Measurements from ENCODE around the gene GCHFR. TPM values are rescaled to one million over a fixed set of nuclear protein-coding genes. Genes with fewer than 3 reads are reported as not detected.
A peak's percentile ranks its signal among the peaks of the same experiment; 100 is the strongest.

Gene GCHFR
- polyA plus RNA-seq, 3 donors, result 19.1 to 46.7 (median 45.9) TPM

GRCh38 chr15:40744815-40745152 is 19.1 kb upstream of the GCHFR start:
- no peak for DNase-seq
- Histone ChIP-seq H3K79me2 (ENCODE audit: insufficient read depth, low read length) (no peaks in the 10 kb centered on the region), H3K4me3 (replicated peaks in 1 of 3; ENCODE audit: low read depth in 2 of 3, low read length in 3 of 3) (no peak overlapping the region), H3K9me3 (replicated peaks in 1 of 2; ENCODE audit: control insufficient read depth in 1 of 2, insufficient read depth in 1 of 2, low read length in 2 of 2) (no peaks in the 10 kb centered on the region), H3K4me2 (replicated peaks; ENCODE audit: extremely low read depth, low read length, poor library complexity, severe bottlenecking) (no peak overlapping the region), H3K27me3 (ENCODE audit: control insufficient read depth in 2 of 2, insufficient read depth in 2 of 2, low read length in 2 of 2) (no peaks in the 10 kb centered on the region), H4K20me1 (ENCODE audit: insufficient read depth, low read length) (no peaks in the 10 kb centered on the region), H2AFZ (ENCODE audit: insufficient read depth, low read depth, low read length, poor library complexity, severe bottlenecking) (no peak overlapping the region), H3K27ac (ENCODE audit: low read depth in 1 of 2, low read length in 2 of 2) (no peak overlapping the region), H3K36me3 (replicated peaks in 1 of 2; ENCODE audit: control insufficient read depth in 1 of 2, insufficient read depth in 2 of 2, low read length in 2 of 2) (peaks cover 26 to 77% of the 10 kb centered on the region in 2 donors), H3K9ac (ENCODE audit: insufficient read depth, low read length, poor library complexity, severe bottlenecking) (no peak overlapping the region), H3K4me1 (ENCODE audit: control insufficient read depth in 1 of 2, insufficient read depth in 2 of 2, low read length in 2 of 2) (peaks cover 16 to 18% of the 10 kb centered on the region in 2 donors)
- no peak for TF ChIP-seq CTCF (IDR thresholded peaks at IDR 0.05)
- no peak overlapping the region for H3K4me3 Mint-ChIP-seq
- peaks cover 53 to 72% of the 10 kb centered on the region in 2 donors for H3K36me3 Mint-ChIP-seq
- no peaks in the 10 kb centered on the region for H3K9me3 Mint-ChIP-seq
- H3K4me1 Mint-ChIP-seq, result peaks cover 27% of the 10 kb centered on the region
- WGBS (ENCODE audit: insufficient coverage), result 98% methylated on average over 5 of the region's 5 CpGs
- H3K27ac Mint-ChIP-seq, result peak overlapping the region in 1 of 7 donors; percentile 18
- intact Hi-C loops (cut with micrococcal nuclease), result loop anchor here (5.0 kb wide), 1 partner anchor 38 kb away; no protein-coding TSS in a partner anchor
- no peaks in the 10 kb centered on the region for H3K27me3 Mint-ChIP-seq (ENCODE audit: low read depth in 3 of 3)

- H3K36me3 ChIP-seq (replicated peaks in 1 of 2; ENCODE audit: control insufficient read depth in 1 of 2, insufficient read depth in 2 of 2, low read length in 2 of 2), result peaks cover 39 to 75% of the 10 kb centered on the region in 2 donors
- no peak for TF ChIP-seq CTCF (IDR thresholded peaks at IDR 0.05)
- Mint-ChIP-seq H3K27ac (peak overlapping the region in 5 of 7 donors; percentile 15 to 76 (median 66)), H3K4me1 (peaks cover 27% of the 10 kb centered on the region), H3K36me3 (peaks cover 61 to 78% of the 10 kb centered on the region in 2 donors), H3K4me3 (no peak overlapping the region), H3K9me3 (no peaks in the 10 kb centered on the region), H3K27me3 (ENCODE audit: low read depth in 3 of 3) (peaks cover 0 to 1% (median 0%) of the 10 kb centered on the region in 3 donors)
- H3K9ac ChIP-seq (ENCODE audit: insufficient read depth, low read length, poor library complexity, severe bottlenecking), result no peak overlapping the region
- peaks cover 5% of the 10 kb centered on the region for H3K79me2 ChIP-seq (ENCODE audit: insufficient read depth, low read length)
- H4K20me1 ChIP-seq (ENCODE audit: insufficient read depth, low read length), result no peaks in the 10 kb centered on the region
- peaks cover 16 to 18% of the 10 kb centered on the region in 2 donors for H3K4me1 ChIP-seq (ENCODE audit: control insufficient read depth in 1 of 2, insufficient read depth in 2 of 2, low read length in 2 of 2)
- no peak overlapping the region for H3K4me2 ChIP-seq (replicated peaks; ENCODE audit: extremely low read depth, low read length, poor library complexity, severe bottlenecking)
- peak overlapping the region in 1 of 2 donors; percentile 39 for H3K27ac ChIP-seq (ENCODE audit: low read depth in 1 of 2, low read length in 2 of 2)
- peak overlapping the region; percentile 3 for H2AFZ ChIP-seq (ENCODE audit: insufficient read depth, low read depth, low read length, poor library complexity, severe bottlenecking)
- intact Hi-C loops (cut with micrococcal nuclease), result loop anchor here (5.0 kb wide), 1 partner anchor 35 kb away; no protein-coding TSS in a partner anchor
- no peaks in the 10 kb centered on the region for H3K27me3 ChIP-seq (ENCODE audit: control insufficient read depth in 2 of 2, insufficient read depth in 2 of 2, low read length in 2 of 2)
- 0% methylated on average over 1 of the region's 3 CpGs for WGBS (ENCODE audit: insufficient coverage)
- H3K4me3 ChIP-seq (replicated peaks in 1 of 3; ENCODE audit: low read depth in 2 of 3, low read length in 3 of 3), result no peak overlapping the region
- DNase-seq, result peak in 2 of 3 donors; percentile 18 to 36
- no peaks in the 10 kb centered on the region for H3K9me3 ChIP-seq (replicated peaks in 1 of 2; ENCODE audit: control insufficient read depth in 1 of 2, insufficient read depth in 1 of 2, low read length in 2 of 2)
These were observed 16.9 kb upstream of the GCHFR start for GRCh38 chr15:40746916-40747418.
